Activated CD8-positive, alpha-beta memory T cell treated with anti-CD3 and anti-CD28 coated beads for 4 hours (primary cell): ENCODE data around the gene TOP2A.
"Not testable (repeated sequence)": the region's sequence is repeated elsewhere in the genome, so short reads cannot be mapped to it uniquely, and the experiment has no call there.

Source experiments
- DNase-seq, 2 donors: peaks; one replicate each; pipeline ENCODE4 v3.0.0-alpha.2; 2020; ENCODE audit warnings: low read depth in 2 of 2

Gene TOP2A

GRCh38 chr17:40378966-40379365 lies 38.7 kb downstream of the TOP2A start:
- no peak for DNase-seq

- no peak for DNase-seq
Measured at GRCh38 chr17:40377832-40378231, 39.9 kb downstream of the TOP2A start.

- not testable (repeated sequence) for DNase-seq
Measured at GRCh38 chr17:40376541-40376940, 41.2 kb downstream of the TOP2A start.

GRCh38 chr17:40375786-40376185 lies 41.9 kb downstream of the TOP2A start:
- not testable (repeated sequence) for DNase-seq

GRCh38 chr17:40374821-40375498 lies 42.7 kb downstream of the TOP2A start:
- no peak for DNase-seq

- DNase-seq, result no peak
Measured at GRCh38 chr17:40373999-40374398, 43.7 kb downstream of the TOP2A start.

GRCh38 chr17:40373324-40373723 lies 44.4 kb downstream of the TOP2A start:
- DNase-seq, result no peak

GRCh38 chr17:40372644-40373043 lies 45.1 kb downstream of the TOP2A start:
- DNase-seq, result not testable (repeated sequence)

GRCh38 chr17:40372031-40372430 lies 45.7 kb downstream of the TOP2A start:
- DNase-seq, result no peak

GRCh38 chr17:40371261-40371929 lies 46.3 kb downstream of the TOP2A start:
- no peak for DNase-seq

- no peak for DNase-seq
Measured at GRCh38 chr17:40369923-40370322, 47.8 kb downstream of the TOP2A start.

- DNase-seq, result not testable (repeated sequence)
Measured at GRCh38 chr17:40367728-40368127, 50.0 kb downstream of the TOP2A start.

- DNase-seq, result no peak
Measured at GRCh38 chr17:40366861-40367518, 50.7 kb downstream of the TOP2A start.

GRCh38 chr17:40366076-40366860 lies 51.4 kb downstream of the TOP2A start:
- DNase-seq, result no peak

- DNase-seq, result no peak
Measured at GRCh38 chr17:40364906-40365305, 52.8 kb downstream of the TOP2A start.

GRCh38 chr17:40364121-40364861 lies 53.4 kb downstream of the TOP2A start, which contains the start of gene GJD3:
TSS of gene GJD3 (minus strand) at chr17:40364737. CDS start at chr17:40363815, 922 bp downstream.
- no peak for DNase-seq

- no peak for DNase-seq
Measured at GRCh38 chr17:40363111-40363827, 54.4 kb downstream of the TOP2A start.

GRCh38 chr17:40362696-40363110 lies 55.0 kb downstream of the TOP2A start:
- peak; percentile 49 to 53 for DNase-seq

GRCh38 chr17:40361925-40362695 lies 55.6 kb downstream of the TOP2A start:
- DNase-seq, result no peak
